NCI-H1417 (cell line): ENCODE results near the gene TLCD1.
"Not testable (repeated sequence)": the region's sequence is repeated elsewhere in the genome, so short reads cannot be mapped to it uniquely, and the experiment has no call there.

Source experiments
- DNase-seq, 3 experiments: peaks; one replicate each; lab custom pipeline; 2025; lab: John Stamatoyannopoulos, UW

Gene TLCD1

GRCh38 chr17:28747051-28747691 lies 21.1 kb upstream of the TLCD1 start:
- peak in 1 of 3 experiments; percentile 32 for DNase-seq

- peak in 2 of 3 experiments; percentile 63 to 84 for DNase-seq
Observed at GRCh38 chr17:28746611-28747050, 20.6 kb upstream of the TLCD1 start.

- DNase-seq: no peak
Observed at GRCh38 chr17:28745786-28746411, 19.9 kb upstream of the TLCD1 start.

- peak; percentile 26 to 80 (median 71) for DNase-seq
Observed at GRCh38 chr17:28744972-28745785, 19.1 kb upstream of the TLCD1 start.

GRCh38 chr17:28744104-28744971 lies 18.3 kb upstream of the TLCD1 start:
- DNase-seq: peak; percentile 22 to 74 (median 67)

GRCh38 chr17:28743243-28744103 lies 17.4 kb upstream of the TLCD1 start, which contains the start of gene TRAF4:
Gene TRAF4 (plus strand): TSS chr17:28744011. CDS start chr17:28744113, 102 bp downstream.
- DNase-seq: peak; percentile 85 to 97 (median 94)

GRCh38 chr17:28741358-28742349 lies 15.6 kb upstream of the TLCD1 start:
- DNase-seq: no peak

- DNase-seq: no peak
Observed at GRCh38 chr17:28740406-28741357, 14.6 kb upstream of the TLCD1 start.

- no peak for DNase-seq
Observed at GRCh38 chr17:28738680-28739384, 12.8 kb upstream of the TLCD1 start.

GRCh38 chr17:28737770-28738679 lies 12.0 kb upstream of the TLCD1 start:
- DNase-seq: no peak

- no peak for DNase-seq
Observed at GRCh38 chr17:28737316-28737715, 11.3 kb upstream of the TLCD1 start.

- DNase-seq: not testable (repeated sequence)
Observed at GRCh38 chr17:28735913-28736769, 10.1 kb upstream of the TLCD1 start.

GRCh38 chr17:28735242-28735722 lies 9.2 kb upstream of the TLCD1 start:
- no peak for DNase-seq

GRCh38 chr17:28734712-28735241 lies 8.7 kb upstream of the TLCD1 start:
- no peak for DNase-seq

- no peak for DNase-seq
Observed at GRCh38 chr17:28733346-28733745, 7.3 kb upstream of the TLCD1 start.
